Sigmoid colon (tissue), 7 donors: ENCODE data around the gene DNAH11. TPM values are rescaled to one million over a fixed set of nuclear protein-coding genes. Genes with fewer than 3 reads are reported as not detected.
A peak's percentile ranks its signal among the peaks of the same experiment; 100 is the strongest.

Source experiments
- DNase-seq: peaks from one replicate; pipeline ENCODE4 v3.0.0-alpha.2; 2019
- H3K27ac ChIP-seq, 4 donors: fragments of 200-600 bp; sonication (generic); one replicate each; pipeline ENCODE4 v1.5.1; 2016 to 2019; ENCODE audit warnings: mild to moderate bottlenecking in 1 of 4
- H3K27me3 ChIP-seq, 3 donors: fragments of 200-600 bp; sonication (generic); one replicate each; pipeline ENCODE4 v1.5.1; 2019; ENCODE audit warnings: mild to moderate bottlenecking in 1 of 3
- H3K36me3 ChIP-seq, 4 donors: fragments of 200-600 bp; sonication (generic); one replicate each; pipeline ENCODE4 v1.5.1; 2016 to 2019
- H3K4me1 ChIP-seq, 4 donors: fragments of 200-600 bp; sonication (generic); one replicate each; pipeline ENCODE4 v1.5.1; 2017 to 2019
- H3K4me3 ChIP-seq, 4 donors: fragments of 200-600 bp; sonication (generic); one replicate each; pipeline ENCODE4 v1.5.1; 2017 to 2019; ENCODE audit warnings: mild to moderate bottlenecking in 2 of 4, moderate library complexity in 1 of 4
- H3K9me3 ChIP-seq, 4 donors: fragments of 200-600 bp in 3 of 4; sonication (generic) in 3 of 4; one replicate each; pipeline versions ENCODE4 v1.5.1 to v1.6.1; 2013 to 2019
- CTCF ChIP-seq, 4 experiments: fragments of 450-650 bp in 3 of 4; fragments of 200-600 bp in 1 of 4; IDR thresholded peaks; one replicate each; pipeline ENCODE4 v1.5.1; 2016 to 2019; ENCODE audit warnings: antibody characterized with exemption in 4 of 4, mild to moderate bottlenecking in 3 of 4, moderate library complexity in 2 of 4
- EP300 ChIP-seq, 4 donors: sonication (generic); formaldehyde crosslinking; IDR thresholded peaks; one replicate each; pipeline ENCODE4 v1.6.1; 2017; ENCODE audit warnings: antibody characterized with exemption in 4 of 4
- POLR2A ChIP-seq, 2 donors: fragments of 450-650 bp; IDR thresholded peaks; one replicate each; pipeline ENCODE4 v1.6.1; 2016; ENCODE audit warnings: antibody characterized with exemption in 2 of 2, mild to moderate bottlenecking in 2 of 2, moderate library complexity in 2 of 2
- POLR2AphosphoS5 ChIP-seq, 4 donors: sonication (generic); formaldehyde crosslinking; IDR thresholded peaks; one replicate each; pipeline ENCODE4 v1.6.1; 2017; ENCODE audit warnings: antibody characterized with exemption in 4 of 4
- WGBS, 2 donors: extraction: QIAGEN DNeasy Blood & Tissue Kit; methylation state at CpG; one replicate each; pipeline ENCODE4 v1.1.7; 2013; 5-methylcytosine and 5-hydroxymethylcytosine counted together
- intact Hi-C: fragments of 100-400 bp; cut with DNase I; formaldehyde crosslinking; loops from one replicate; pipeline ENCODE4 v1.15.1; 2023
- polyA plus RNA-seq, 3 donors: library from polyadenylated mRNA; stranded (reverse); fragments of 200-250 nt; gene quantifications; one replicate each; pipeline ENCODE4 v1.2.3, GENCODE V29; 2013
- total RNA-seq, 4 donors: library from RNA; depleted of rRNA; stranded (reverse); fragments of >200 nt; gene quantifications; one replicate each; pipeline ENCODE4 v1.1.0, GENCODE V29; 2016
- donor health status: healthy with polysubstance abuse.
- donor health status: Bipolar disorder and iron deficiency.
- donor health status: healthy.

DNAH11 gene
- total and polyA plus RNA-seq, 7 donors: under 0.01 to 1.2 (median 0.13) TPM; not detected in 2

- WGBS, 2 donors: 9 to 21% methylated on average over 8 of the region's 8 CpGs
- DNase-seq: no peak
- H3K9me3 ChIP-seq: no peaks in the 10 kb centered on the region
- no peaks in the 10 kb centered on the region for H3K27me3 ChIP-seq
- peak overlapping the region; percentile 46 to 76 (median 70) for H3K4me3 ChIP-seq
- H3K27ac ChIP-seq: peak overlapping the region; percentile 75 to 91 (median 84)
- no peaks in the 10 kb centered on the region for H3K36me3 ChIP-seq
- peaks cover 0 to 47% (median 34%) of the 10 kb centered on the region in 4 donors for H3K4me1 ChIP-seq
- TF ChIP-seq POLR2AphosphoS5 (IDR thresholded peaks at IDR 0.05) (no peak), EP300 (IDR thresholded peaks at IDR 0.05) (no peak), POLR2A (IDR thresholded peaks at IDR 0.05) (no peak), CTCF (IDR thresholded peaks at IDR 0.05) (no peak)
- intact Hi-C loops: loop anchor here (5.0 kb wide), 1 partner anchor 136 kb away; no protein-coding TSS in a partner anchor
Observed at GRCh38 chr7:21946222-21946709, 403.4 kb downstream of the DNAH11 start.

GRCh38 chr7:21947056-21947455 is 404.2 kb downstream of the DNAH11 start:
- Histone ChIP-seq H3K36me3 (no peaks in the 10 kb centered on the region), H3K27me3 (no peaks in the 10 kb centered on the region), H3K27ac (no peak overlapping the region), H3K9me3 (no peaks in the 10 kb centered on the region), H3K4me3 (no peak overlapping the region), H3K4me1 (peaks cover 0 to 39% (median 26%) of the 10 kb centered on the region in 4 donors)
- WGBS, 2 donors: 21 to 53% methylated on average over 3 of the region's 3 CpGs
- DNase-seq: no peak
- no peak for TF ChIP-seq POLR2AphosphoS5 (IDR thresholded peaks at IDR 0.05)
- TF ChIP-seq CTCF (IDR thresholded peaks at IDR 0.05): no peak
- no peak for TF ChIP-seq POLR2A (IDR thresholded peaks at IDR 0.05)
- no peak for TF ChIP-seq EP300 (IDR thresholded peaks at IDR 0.05)
- intact Hi-C loops: loop anchor here (5.0 kb wide), 1 partner anchor 135 kb away; no protein-coding TSS in a partner anchor

- no peak overlapping the region for H3K27ac ChIP-seq
- 55 to 61% methylated on average over 2 of the region's 2 CpGs for WGBS, 2 donors
Observed at GRCh38 chr7:21947946-21948345, 405.1 kb downstream of the DNAH11 start.

GRCh38 chr7:21948364-21948763 is 405.5 kb downstream of the DNAH11 start:
- 22 to 47% methylated on average over 2 of the region's 2 CpGs for WGBS, 2 donors
- TF ChIP-seq POLR2AphosphoS5 (IDR thresholded peaks at IDR 0.05): no peak
- no peak for TF ChIP-seq EP300 (IDR thresholded peaks at IDR 0.05)
- TF ChIP-seq POLR2A (IDR thresholded peaks at IDR 0.05): no peak
- no peak for TF ChIP-seq CTCF (IDR thresholded peaks at IDR 0.05)
- no peaks in the 10 kb centered on the region for H3K9me3 ChIP-seq
- no peak for DNase-seq
- no peak overlapping the region for H3K4me3 ChIP-seq
- no peak overlapping the region for H3K27ac ChIP-seq
- intact Hi-C loops: loop anchor here (5.0 kb wide), 1 partner anchor 134 kb away; no protein-coding TSS in a partner anchor
- H3K4me1 ChIP-seq: peaks cover 0 to 29% (median 16%) of the 10 kb centered on the region in 4 donors
- H3K36me3 ChIP-seq: no peaks in the 10 kb centered on the region
- H3K27me3 ChIP-seq: no peaks in the 10 kb centered on the region

More at GRCh38 chr7:21947946-21948345, 405.1 kb downstream of the DNAH11 start:
- H3K27me3 ChIP-seq: no peaks in the 10 kb centered on the region
- no peaks in the 10 kb centered on the region for H3K9me3 ChIP-seq
- DNase-seq: no peak
- H3K4me3 ChIP-seq: no peak overlapping the region
- H3K4me1 ChIP-seq: peaks cover 0 to 31% (median 19%) of the 10 kb centered on the region in 4 donors
- no peak for TF ChIP-seq EP300 (IDR thresholded peaks at IDR 0.05)
- intact Hi-C loops: loop anchor here (5.0 kb wide), 1 partner anchor 134 kb away; no protein-coding TSS in a partner anchor
- H3K36me3 ChIP-seq: no peaks in the 10 kb centered on the region

GRCh38 chr7:21948887-21949540 is 406.2 kb downstream of the DNAH11 start:
- DNase-seq: no peak
- intact Hi-C loops: loop anchor here (5.0 kb wide), 1 partner anchor 133 kb away; no protein-coding TSS in a partner anchor
- Histone ChIP-seq H3K27ac (no peak overlapping the region), H3K4me1 (peaks cover 0 to 28% (median 16%) of the 10 kb centered on the region in 4 donors), H3K36me3 (no peaks in the 10 kb centered on the region), H3K9me3 (no peaks in the 10 kb centered on the region), H3K27me3 (no peaks in the 10 kb centered on the region), H3K4me3 (no peak overlapping the region)
- no peak for TF ChIP-seq POLR2AphosphoS5 (IDR thresholded peaks at IDR 0.05)
- no peak for TF ChIP-seq CTCF (IDR thresholded peaks at IDR 0.05)
- TF ChIP-seq POLR2A (IDR thresholded peaks at IDR 0.05): no peak
- no peak for TF ChIP-seq EP300 (IDR thresholded peaks at IDR 0.05)
- WGBS, 2 donors: 53 to 55% methylated on average over 8 of the region's 8 CpGs
